Neuronal stem cell (in vitro differentiated cells): ENCODE measurements around the gene PADI4. TPM values are rescaled to one million over a fixed set of nuclear protein-coding genes. Genes with fewer than 3 reads are reported as not detected.

Experiments
- small RNA-seq: library from polyadenylated mRNA; stranded (forward); fragments of <200 nt; extraction: miRNeasy Mini kit (QIAGEN cat#:217004); gene quantifications from one replicate; pipeline ENCODE3, GENCODE V24; 2013; ENCODE audit not compliant: insufficient read depth

PADI4 gene

Small RNA genes lying within 50 kb of the gene (small RNA-seq; reads per million reads assigned to genes)
- gene MIR3972: not detected
